ENCODE results near the gene TMEM232. TPM values are rescaled to one million over a fixed set of nuclear protein-coding genes. Genes with fewer than 3 reads are reported as not detected.

The TMEM232 gene
- total and polyA plus RNA-seq, 2 of the 4 experiments (the other 2 are of a cell fraction), result 0.17 to 0.36 TPM

GRCh38 chr5:110496276-110496675 lies 230.2 kb downstream of the TMEM232 start:
- no peak overlapping the region for H2BK15ac ChIP-seq (ENCODE audit: low read depth, low read length)
- H4K20me1 ChIP-seq (ENCODE audit: insufficient read depth, low read length), result no peaks in the 10 kb centered on the region
- no peak overlapping the region for H2BK20ac ChIP-seq (ENCODE audit: low read depth, low read length)
- H3K14ac ChIP-seq (replicated peaks; ENCODE audit: low read depth, low read length), result no peak overlapping the region
- no peak overlapping the region for H3K4ac ChIP-seq (ENCODE audit: low read depth, low read length)
- H3K79me1 ChIP-seq (ENCODE audit: low read depth in 1 of 2, low read length in 2 of 2), result no peaks in the 10 kb centered on the region
- no peak overlapping the region for H3K4me3 ChIP-seq (ENCODE audit: insufficient read depth, low read depth, low read length)
- no peak overlapping the region for H2AK9ac ChIP-seq (replicated peaks; ENCODE audit: low read depth, low read length, poor library complexity)
- no peak overlapping the region for H2AK5ac ChIP-seq (ENCODE audit: low read depth, low read length)
- H4K8ac ChIP-seq (ENCODE audit: low read depth in 2 of 2, low read length in 2 of 2), result no peak overlapping the region
- no peak overlapping the region for H3K18ac ChIP-seq (ENCODE audit: low read depth, low read length)
- in situ Hi-C loops (cut with MboI; ENCODE audit: low sequenced_read_pairs) (no loop called here), intact Hi-C loops (cut with micrococcal nuclease) (loop anchor here (10.0 kb wide), 1 partner anchor 841 kb away; no protein-coding TSS in a partner anchor), dilution Hi-C loops (cut with HindIII; ENCODE audit: low sequenced_read_pairs, unreplicated experiment) (no loop called here)
- H3K27me3 ChIP-seq (ENCODE audit: control insufficient read depth, insufficient read depth, low read length), result no peaks in the 10 kb centered on the region
- H3K27ac ChIP-seq (ENCODE audit: insufficient read depth, low read length), result no peak overlapping the region
- H3K9ac ChIP-seq (ENCODE audit: low read depth, low read length), result no peak overlapping the region
- ChIA-PET CTCF (no interaction called here), POLR2A (ENCODE audit: unreplicated experiment) (no interaction called here)
- H4K5ac ChIP-seq (ENCODE audit: low read depth, low read length), result no peak overlapping the region
- no peak overlapping the region for H2AFZ ChIP-seq (replicated peaks; ENCODE audit: low read length, poor library complexity)
- no peak overlapping the region for H2BK120ac ChIP-seq (ENCODE audit: low read depth, low read length)
- H2BK5ac ChIP-seq (ENCODE audit: low read depth, low read length, poor library complexity, severe bottlenecking), result no peak overlapping the region
- no peak for DNase-seq
- H3K9me1 ChIP-seq (ENCODE audit: insufficient read depth, low read length), result no peaks in the 10 kb centered on the region
- no peaks in the 10 kb centered on the region for H3K9me3 ChIP-seq (ENCODE audit: control insufficient read depth, insufficient read depth, low read length)
- H3K4me1 ChIP-seq (ENCODE audit: control insufficient read depth, insufficient read depth, low read length), result no peaks in the 10 kb centered on the region
- WGBS, 2 experiments (ENCODE audit: extremely low coverage in 2 of 2, insufficient read length in 1 of 2), result no CpG with 5 or more reads among the region's 4 CpGs
- no TSS peak for BruUV-seq (replicated peaks)
- no peaks in the 10 kb centered on the region for H3K36me3 ChIP-seq (ENCODE audit: control insufficient read depth, insufficient read depth, low read length)
- H4K91ac ChIP-seq (ENCODE audit: insufficient read depth, low read depth, low read length), result no peak overlapping the region
- no peak overlapping the region for H3K4me2 ChIP-seq (ENCODE audit: low read depth, low read length)
- no peak overlapping the region for H3K56ac ChIP-seq (ENCODE audit: extremely low read depth, insufficient read depth, low read length)
- ATAC-seq (ENCODE audit: low read depth), result no peak
- TF ChIP-seq ELK1 (IDR thresholded peaks at IDR 0.05; ENCODE audit: borderline replicate concordance, low read depth, low read length) (no peak), MAFK (IDR thresholded peaks at IDR 0.05; ENCODE audit: low read depth, low read length) (no peak), RCOR1 (IDR thresholded peaks at IDR 0.05; ENCODE audit: insufficient replicate concordance, low read length) (no peak), NFE2L2 (IDR thresholded peaks at IDR 0.05; ENCODE audit: low read depth, low read length) (no peak), SMC3 (IDR thresholded peaks at IDR 0.05; ENCODE audit: low read depth, low read length) (no peak), CTCF (conservative IDR thresholded peaks at IDR 0.05; ENCODE audit: low read depth, low read length) (no peak), FOS (IDR thresholded peaks at IDR 0.05; ENCODE audit: low read depth, low read length) (no peak), MXI1 (IDR thresholded peaks at IDR 0.05; ENCODE audit: borderline replicate concordance, low read depth, low read length) (no peak), POLR2A (IDR thresholded peaks at IDR 0.05; ENCODE audit: low read depth, low read length) (no peak), RFX5 (IDR thresholded peaks at IDR 0.05; ENCODE audit: low read depth, low read length) (no peak), BHLHE40 (IDR thresholded peaks at IDR 0.05; ENCODE audit: low read depth, low read length) (no peak), MAZ (IDR thresholded peaks at IDR 0.05; ENCODE audit: borderline replicate concordance, low read depth, low read length) (no peak), USF2 (IDR thresholded peaks at IDR 0.05; ENCODE audit: low read depth, low read length) (no peak), RAD21 (IDR thresholded peaks at IDR 0.05; ENCODE audit: low read length) (no peak), CHD1 (IDR thresholded peaks at IDR 0.05; ENCODE audit: low read depth, low read length) (no peak), CEBPB (IDR thresholded peaks at IDR 0.05; ENCODE audit: low read depth, low read length) (no peak)
- H3K23ac ChIP-seq (ENCODE audit: low read depth, low read length), result no peak overlapping the region
